H9 (cell line): ENCODE data around the gene TSPO2. TPM values are rescaled to one million over a fixed set of nuclear protein-coding genes. Genes with fewer than 3 reads are reported as not detected.

Source experiments
- DNase-seq: peaks from one replicate; pipeline ENCODE4 v3.0.0-alpha.2; 2017
- H2AFZ ChIP-seq: one replicate; pipeline ENCODE4 v1.6.1; 2013; ENCODE audit warnings: mild to moderate bottlenecking, low read length, control low read depth, moderate library complexity
- H2AK5ac ChIP-seq: 2 replicates; pipeline ENCODE4 v1.6.1; 2013; ENCODE audit warnings: low read length, control low read depth, mixed read lengths; ENCODE audit not compliant: insufficient read length
- H2BK120ac ChIP-seq: one replicate; pipeline ENCODE4 v1.6.1; 2013; ENCODE audit warnings: low read depth, mild to moderate bottlenecking, low read length, control low read depth, inconsistent platforms; ENCODE audit not compliant: poor library complexity, severe bottlenecking
- H2BK12ac ChIP-seq: 2 replicates; pipeline ENCODE4 v1.6.1; 2013; ENCODE audit warnings: low read length, control low read depth, mixed read lengths, low read depth; ENCODE audit not compliant: insufficient read length
- H2BK15ac ChIP-seq: 2 replicates; pipeline ENCODE4 v1.6.1; 2013; ENCODE audit warnings: low read depth, low read length, control low read depth
- H2BK20ac ChIP-seq: one replicate; pipeline ENCODE4 v1.6.1; 2013; ENCODE audit warnings: low read depth, mild to moderate bottlenecking, low read length, control low read depth, inconsistent platforms; ENCODE audit not compliant: poor library complexity, severe bottlenecking
- H2BK5ac ChIP-seq: 2 replicates; pipeline ENCODE4 v1.6.1; 2013; ENCODE audit warnings: low read length, control low read depth, mixed read lengths; ENCODE audit not compliant: insufficient read length
- H3K14ac ChIP-seq: 2 replicates; pipeline ENCODE4 v1.6.1; 2013; ENCODE audit warnings: low read length, control low read depth; ENCODE audit not compliant: insufficient read depth
- H3K18ac ChIP-seq: 2 replicates; pipeline ENCODE4 v1.6.1; 2013; ENCODE audit warnings: low read depth, mild to moderate bottlenecking, mixed read lengths, low read length, control low read depth; ENCODE audit not compliant: insufficient read length
- H3K23ac ChIP-seq: 2 replicates; pipeline ENCODE4 v1.6.1; 2013; ENCODE audit warnings: low read length, control low read depth, mixed read lengths, low read depth; ENCODE audit not compliant: insufficient read length
- H3K23me2 ChIP-seq: 2 replicates; pipeline ENCODE4 v1.6.1; 2013; ENCODE audit warnings: low read depth, mild to moderate bottlenecking, mixed read lengths, low read length, control low read depth; ENCODE audit not compliant: insufficient read length, poor library complexity, severe bottlenecking
- H3K27ac ChIP-seq: 2 replicates; pipeline ENCODE4 v1.5.1; 2013; ENCODE audit warnings: low read length, control low read depth, mixed read lengths, low read depth; ENCODE audit not compliant: insufficient read length
- H3K27me3 ChIP-seq: 2 replicates; pipeline ENCODE4 v1.6.1; 2013; ENCODE audit warnings: low read length, control low read depth, inconsistent platforms; ENCODE audit not compliant: insufficient read depth
- H3K4ac ChIP-seq: 2 replicates; pipeline ENCODE4 v1.6.1; 2013; ENCODE audit warnings: low read depth, mild to moderate bottlenecking, control low read depth, inconsistent platforms, low read length, moderate library complexity
- H3K4me1 ChIP-seq: 2 replicates; pipeline ENCODE4 v1.6.1; 2013; ENCODE audit warnings: low read length, control low read depth, inconsistent platforms; ENCODE audit not compliant: insufficient read depth
- H3K4me2 ChIP-seq: 2 replicates; pipeline ENCODE4 v1.6.1; 2013; ENCODE audit warnings: low read length, control low read depth, mixed read lengths; ENCODE audit not compliant: insufficient read length, insufficient read depth
- H3K56ac ChIP-seq: 2 replicates; pipeline ENCODE4 v1.6.1; 2013; ENCODE audit warnings: low read depth, mild to moderate bottlenecking, mixed read lengths, low read length, control low read depth; ENCODE audit not compliant: insufficient read length
- H3K79me1 ChIP-seq: 2 replicates; pipeline ENCODE4 v1.6.1; 2013; ENCODE audit warnings: low read depth, mild to moderate bottlenecking, moderate library complexity, low read length, control low read depth, inconsistent platforms; ENCODE audit not compliant: insufficient read depth, poor library complexity, severe bottlenecking
- H3K79me2 ChIP-seq: 2 replicates; pipeline ENCODE4 v1.6.1; 2013; ENCODE audit warnings: low read length, control low read depth, inconsistent platforms; ENCODE audit not compliant: insufficient read depth
- H3K9ac ChIP-seq: 2 replicates; pipeline ENCODE4 v1.6.1; 2013; ENCODE audit warnings: low read length, control low read depth, mixed read lengths; ENCODE audit not compliant: insufficient read length; ENCODE audit errors: extremely low read depth
- H3K9me3 ChIP-seq: one replicate; pipeline ENCODE4 v1.6.1; 2013; ENCODE audit warnings: low read depth, low read length, inconsistent platforms; ENCODE audit not compliant: control insufficient read depth
- H3T11ph ChIP-seq: one replicate; pipeline ENCODE4 v1.6.1; 2013; ENCODE audit warnings: mild to moderate bottlenecking, low read length, control low read depth, inconsistent platforms
- H4K20me1 ChIP-seq: one replicate; pipeline ENCODE4 v1.6.1; 2013; ENCODE audit not compliant: control insufficient read depth, insufficient read length, insufficient read depth
- H4K5ac ChIP-seq: 2 replicates; pipeline ENCODE4 v1.6.1; 2013; ENCODE audit warnings: low read depth, mild to moderate bottlenecking, mixed read lengths, low read length, control low read depth; ENCODE audit not compliant: insufficient read length
- H4K8ac ChIP-seq: replicated peaks from 2 replicates; pipeline ENCODE4 v1.6.1; 2013; ENCODE audit warnings: low read length, control low read depth, mixed read lengths, low read depth; ENCODE audit not compliant: insufficient read length
- H4K91ac ChIP-seq: 2 replicates; pipeline ENCODE4 v1.6.1; 2013; ENCODE audit warnings: low read depth, mild to moderate bottlenecking, moderate library complexity, mixed read lengths, low read length, control low read depth; ENCODE audit not compliant: insufficient read length
- H3K27ac Mint-ChIP-seq, 3 experiments: 2 replicates in 2 of 3; 3 replicates in 1 of 3; pipeline ENCODE4 v1.8.0; 2020 to 2021; ENCODE audit warnings: mixed read lengths in 3 of 3, mild to moderate bottlenecking in 1 of 3, moderate library complexity in 1 of 3
- H3K27me3 Mint-ChIP-seq: 2 replicates; pipeline ENCODE4 v1.8.0; 2021; ENCODE audit warnings: low read depth, mild to moderate bottlenecking, moderate library complexity, mixed read lengths
- H3K36me3 Mint-ChIP-seq, 3 experiments: 2 replicates in 2 of 3; 3 replicates in 1 of 3; pipeline ENCODE4 v1.8.0; 2020 to 2021; ENCODE audit warnings: low read depth in 3 of 3, mixed read lengths in 3 of 3; ENCODE audit not compliant: insufficient read depth in 1 of 3
- H3K4me1 Mint-ChIP-seq, 2 experiments: 2 replicates each; pipeline ENCODE4 v1.8.0; 2020; ENCODE audit warnings: mixed read lengths in 2 of 2
- H3K4me3 Mint-ChIP-seq, 2 experiments: 2 replicates in 1 of 2; 3 replicates in 1 of 2; pipeline ENCODE4 v1.8.0; 2020 to 2021; ENCODE audit warnings: mild to moderate bottlenecking in 2 of 2, mixed read lengths in 2 of 2, moderate library complexity in 1 of 2
- H3K9me3 Mint-ChIP-seq, 2 experiments: 2 replicates in 1 of 2; 3 replicates in 1 of 2; pipeline ENCODE4 v1.8.0; 2020; ENCODE audit warnings: mild to moderate bottlenecking in 2 of 2, mixed read lengths in 2 of 2, moderate library complexity in 1 of 2
- CTCF ChIP-seq: fragments of 200-600 bp; sonication (generic); conservative IDR thresholded peaks from 3 replicates; pipeline ENCODE4 v1.8.0; 2021; ENCODE audit warnings: antibody characterized with exemption, mild to moderate bottlenecking
- WGBS: extraction: QIAGEN DNeasy Blood & Tissue Kit; methylation state at CpG from one replicate; pipeline ENCODE4 v1.1.7; 2013; ENCODE audit warnings: missing lambda C conversion rate, low lambda C conversion rate, mixed read lengths; ENCODE audit not compliant: insufficient read length; ENCODE audit errors: extremely low coverage; 5-methylcytosine and 5-hydroxymethylcytosine counted together
- total RNA-seq: library from RNA; stranded (reverse); gene quantifications from 2 replicates; pipeline ENCODE4 v1.2.1, GENCODE V29; 2021

The TSPO2 gene
- total RNA-seq, 1 experiment from 2014 or later: not detected

DNA sequence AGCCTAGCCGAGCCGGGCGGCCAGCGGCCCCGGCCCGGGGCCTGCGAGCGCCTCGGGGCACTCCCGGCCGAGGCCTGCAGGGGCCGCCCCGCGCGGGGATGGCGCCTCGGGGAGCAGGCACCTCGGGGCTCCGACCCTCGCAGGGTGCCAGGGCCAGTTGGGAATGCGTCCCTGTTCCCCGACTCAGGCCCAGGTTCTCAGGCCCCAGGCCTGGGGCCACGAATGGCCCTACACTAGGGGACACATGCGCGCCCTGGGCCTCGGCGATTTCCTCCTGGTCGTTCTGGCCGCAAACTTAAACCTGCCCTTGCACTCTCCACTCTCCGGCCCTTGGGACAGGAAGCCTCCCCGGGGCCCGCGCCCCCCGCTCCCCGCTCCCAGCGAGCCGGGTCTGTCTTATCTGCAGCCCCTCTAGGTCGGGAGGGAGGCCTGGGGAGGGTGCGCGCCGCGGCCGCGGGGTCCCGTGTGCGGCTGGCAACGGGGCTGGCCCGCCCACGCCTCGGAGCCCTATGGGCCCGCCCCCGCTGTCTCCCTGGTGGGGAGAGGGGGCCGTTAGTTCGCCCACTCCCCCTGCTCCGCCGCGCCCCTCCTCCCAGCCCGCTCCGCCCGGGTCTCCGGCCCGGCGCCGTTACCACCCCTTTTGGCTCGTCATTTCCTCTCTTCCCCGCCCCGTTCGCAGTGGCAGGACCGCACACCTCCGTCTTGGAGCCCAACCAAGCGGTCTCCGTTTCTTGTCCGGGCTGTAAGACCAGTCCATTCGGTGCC lies 31.1 kb downstream of the TSPO2 start:
- Histone ChIP-seq H2BK5ac (no peak overlapping the region), H2BK20ac (no peak overlapping the region), H3K9ac (peak overlapping the region; percentile 91), H3K4me1 (no peaks in the 10 kb centered on the region), H3K79me2 (peaks cover 38% of the 10 kb centered on the region), H3K4ac (no peak overlapping the region), H2BK15ac (no peak overlapping the region), H3K14ac (peak overlapping the region; percentile 89), H3K79me1 (no peaks in the 10 kb centered on the region), H4K20me1 (no peaks in the 10 kb centered on the region), H3K27me3 (no peaks in the 10 kb centered on the region), H3K4me2 (peak overlapping the region; percentile 100), H3K56ac (no peak overlapping the region), H4K91ac (no peak overlapping the region), H3K27ac (peak overlapping the region; percentile 38), H3K23ac (no peak overlapping the region), H3K23me2 (peaks cover 9% of the 10 kb centered on the region), H4K8ac (no peak overlapping the region), H2AK5ac (no peak overlapping the region), H3T11ph (no peak overlapping the region), H3K9me3 (no peaks in the 10 kb centered on the region), H3K18ac (peak overlapping the region; percentile 47), H2AFZ (no peak overlapping the region), H4K5ac (no peak overlapping the region), H2BK120ac (no peak overlapping the region), H2BK12ac (no peak overlapping the region)
- Mint-ChIP-seq H3K27ac (peak overlapping the region; percentile 88 to 92 (median 88)), H3K4me1 (peaks cover 38 to 40% of the 10 kb centered on the region in 2 experiments), H3K27me3 (no peaks in the 10 kb centered on the region), H3K4me3 (peak overlapping the region; percentile 91 to 92), H3K9me3 (no peaks in the 10 kb centered on the region; a peak in 1 of 5 replicates), H3K36me3 (peaks cover 0 to 31% (median 20%) of the 10 kb centered on the region in 3 experiments; a peak in 5 of 7 replicates)
- peak; percentile 87 for DNase-seq
- TF ChIP-seq CTCF: peak; percentile 55
- WGBS: no CpG with 5 or more reads among the region's 74 CpGs
